ENCODE results near the gene BNC2.

DNA sequence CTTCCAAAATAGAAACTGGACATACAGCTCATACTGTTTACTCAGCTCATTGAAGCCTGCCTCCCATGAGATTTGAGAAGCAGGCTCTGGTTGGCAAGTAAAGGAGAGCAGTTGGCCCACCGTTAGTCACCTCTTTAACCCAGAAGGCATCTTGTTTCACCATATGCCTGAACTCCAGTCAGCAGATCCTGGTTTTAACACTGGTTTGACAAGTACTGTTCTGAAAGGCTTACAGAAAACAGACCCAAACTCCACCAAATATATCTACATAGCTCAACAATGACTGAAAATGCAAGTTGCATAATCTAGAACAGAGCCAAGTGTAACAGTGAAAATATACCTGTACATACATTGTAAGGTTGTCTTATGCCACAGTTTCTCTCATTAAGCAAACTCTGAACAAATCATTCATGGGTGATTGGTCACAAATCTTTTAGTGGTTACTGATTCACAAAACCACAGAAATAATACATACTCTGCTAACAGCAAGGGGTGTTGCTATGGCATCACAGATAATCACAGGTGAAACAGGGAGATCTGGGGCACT, 198.8 kb downstream of the BNC2 start:
- TF ChIP-seq EZH2 (IDR thresholded peaks at IDR 0.05; ENCODE audit: low read length, unreplicated experiment): no peak
- TF ChIP-seq, protein P1, sequence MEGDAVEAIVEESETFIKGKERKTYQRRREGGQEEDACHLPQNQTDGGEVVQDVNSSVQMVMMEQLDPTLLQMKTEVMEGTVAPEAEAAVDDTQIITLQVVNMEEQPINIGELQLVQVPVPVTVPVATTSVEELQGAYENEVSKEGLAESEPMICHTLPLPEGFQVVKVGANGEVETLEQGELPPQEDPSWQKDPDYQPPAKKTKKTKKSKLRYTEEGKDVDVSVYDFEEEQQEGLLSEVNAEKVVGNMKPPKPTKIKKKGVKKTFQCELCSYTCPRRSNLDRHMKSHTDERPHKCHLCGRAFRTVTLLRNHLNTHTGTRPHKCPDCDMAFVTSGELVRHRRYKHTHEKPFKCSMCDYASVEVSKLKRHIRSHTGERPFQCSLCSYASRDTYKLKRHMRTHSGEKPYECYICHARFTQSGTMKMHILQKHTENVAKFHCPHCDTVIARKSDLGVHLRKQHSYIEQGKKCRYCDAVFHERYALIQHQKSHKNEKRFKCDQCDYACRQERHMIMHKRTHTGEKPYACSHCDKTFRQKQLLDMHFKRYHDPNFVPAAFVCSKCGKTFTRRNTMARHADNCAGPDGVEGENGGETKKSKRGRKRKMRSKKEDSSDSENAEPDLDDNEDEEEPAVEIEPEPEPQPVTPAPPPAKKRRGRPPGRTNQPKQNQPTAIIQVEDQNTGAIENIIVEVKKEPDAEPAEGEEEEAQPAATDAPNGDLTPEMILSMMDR (conservative IDR thresholded peaks at IDR 0.05; ENCODE audit: low read depth, low read length): no peak
- TF ChIP-seq EZH2phosphoT487 (IDR thresholded peaks at IDR 0.05; ENCODE audit: borderline replicate concordance, low read length): no peak
